Left kidney (tissue), 2 donors: Measurements from ENCODE around the gene SUN1. TPM values are rescaled to one million over a fixed set of nuclear protein-coding genes. Genes with fewer than 3 reads are reported as not detected.
"Not testable (repeated sequence)": the region's sequence is repeated elsewhere in the genome, so short reads cannot be mapped to it uniquely, and the experiment has no call there.

Experiments
- DNase-seq: peaks from one replicate; pipeline ENCODE4 v3.0.0-alpha.2; 2013
- polyA plus RNA-seq: library from polyadenylated mRNA; unstranded; fragments of 120-200 nt; gene quantifications from one replicate; pipeline ENCODE4 v1.2.1, GENCODE V29; 2013; ENCODE audit not compliant: insufficient read length

Gene SUN1
- polyA plus RNA-seq, 1 donor: 163 TPM

- no peak for DNase-seq
Observed at GRCh38 chr7:906776-907157, 74.5 kb downstream of the SUN1 start.

DNA sequence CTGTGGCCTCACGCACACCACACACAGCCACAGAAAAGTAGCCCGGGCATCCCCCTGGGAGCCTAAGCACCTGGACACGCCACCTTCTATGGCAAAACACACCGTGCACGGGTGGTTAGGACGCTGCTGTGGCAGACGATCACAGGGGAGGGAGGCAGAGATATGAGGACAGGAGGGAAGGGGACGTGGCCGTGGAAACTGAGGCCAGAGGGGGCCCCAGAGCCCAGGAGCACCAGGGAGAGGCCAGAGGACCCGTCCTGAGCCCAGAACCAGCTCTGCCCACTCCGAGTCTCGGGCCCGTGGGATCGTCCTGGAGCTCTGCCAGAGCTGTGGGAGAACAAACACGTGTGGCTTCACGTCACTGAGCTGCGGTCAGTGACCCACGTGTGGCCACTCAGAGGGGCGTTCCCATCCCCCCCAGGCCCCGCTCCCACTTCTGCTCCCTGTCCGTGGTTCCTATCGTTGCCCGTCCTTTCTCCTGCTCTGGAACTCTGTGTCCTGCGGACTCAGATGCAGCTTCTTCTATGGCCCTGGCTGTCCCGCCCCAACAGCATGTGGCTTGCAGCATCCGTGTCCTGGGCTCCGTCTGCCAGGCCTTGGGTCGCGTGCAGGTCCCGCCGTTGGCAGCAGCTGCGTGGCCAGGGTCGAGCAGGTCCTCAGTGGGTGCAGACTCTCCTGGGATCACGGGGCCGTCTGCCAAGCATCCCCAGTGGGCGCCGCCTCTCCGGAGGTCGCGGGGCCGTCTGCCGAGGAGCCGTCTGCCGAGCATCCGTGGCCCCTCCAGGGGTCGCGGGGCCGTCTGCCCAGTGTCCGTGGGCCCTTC, 75.1 kb downstream of the SUN1 start:
- no peak for DNase-seq

DNA sequence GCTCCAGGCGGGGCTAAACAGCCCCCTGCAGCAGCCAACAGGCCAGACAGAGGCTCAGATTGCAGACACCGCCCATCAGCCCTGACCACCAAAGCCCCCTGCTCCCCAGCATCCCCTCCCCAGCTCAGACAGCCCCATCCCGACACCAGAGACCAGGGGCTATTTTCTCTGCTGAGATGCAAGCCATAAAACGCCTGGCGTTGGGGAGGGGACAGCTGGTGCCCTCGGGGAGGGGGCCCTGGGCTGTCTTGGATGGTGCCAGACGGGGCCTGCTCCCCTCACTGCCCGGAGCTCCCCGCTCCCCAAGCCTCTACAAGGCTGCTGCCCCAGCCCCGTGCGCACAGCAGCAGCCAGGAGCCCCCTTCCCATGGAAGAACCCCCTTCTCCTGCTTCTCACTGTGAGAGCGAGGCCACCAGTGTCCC, 75.9 kb downstream of the SUN1 start:
- DNase-seq: no peak

- not testable (repeated sequence) for DNase-seq
Observed at GRCh38 chr7:908591-909357, 76.5 kb downstream of the SUN1 start.

GRCh38 chr7:909358-910329, 77.4 kb downstream of the SUN1 start:
- DNase-seq: no peak

DNA sequence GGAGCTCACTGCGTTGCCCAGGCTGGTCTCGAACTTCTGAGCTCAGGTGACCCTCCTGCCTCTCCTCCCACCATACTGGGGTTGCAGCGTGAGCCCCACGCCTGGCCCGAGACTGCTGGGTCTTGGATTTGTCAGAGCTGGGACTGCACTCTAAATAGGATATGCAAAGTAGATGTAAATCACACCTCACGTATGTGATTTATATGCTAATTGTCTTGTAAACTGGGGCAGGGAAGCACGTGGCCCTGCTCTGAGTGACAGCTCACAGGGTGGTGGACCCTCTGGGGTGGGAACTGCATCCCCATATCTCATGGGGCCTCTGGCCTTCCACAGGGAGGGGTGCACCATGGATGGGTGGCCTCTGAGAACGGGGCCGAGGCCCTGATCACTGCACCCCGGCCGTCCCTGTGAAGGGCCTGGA, 78.2 kb downstream of the SUN1 start:
- DNase-seq: no peak

- DNase-seq: no peak
Observed at GRCh38 chr7:910931-911431, 78.7 kb downstream of the SUN1 start.

GRCh38 chr7:911791-912480, 79.7 kb downstream of the SUN1 start:
- DNase-seq: no peak

GRCh38 chr7:913736-914520, 81.7 kb downstream of the SUN1 start:
- no peak for DNase-seq

GRCh38 chr7:914521-915194, 82.4 kb downstream of the SUN1 start:
- DNase-seq: no peak

GRCh38 chr7:915291-916218, 83.3 kb downstream of the SUN1 start:
- DNase-seq: no peak

GRCh38 chr7:916291-916941, 84.1 kb downstream of the SUN1 start:
- no peak for DNase-seq

GRCh38 chr7:917255-918117, 85.2 kb downstream of the SUN1 start:
- no peak for DNase-seq

DNA sequence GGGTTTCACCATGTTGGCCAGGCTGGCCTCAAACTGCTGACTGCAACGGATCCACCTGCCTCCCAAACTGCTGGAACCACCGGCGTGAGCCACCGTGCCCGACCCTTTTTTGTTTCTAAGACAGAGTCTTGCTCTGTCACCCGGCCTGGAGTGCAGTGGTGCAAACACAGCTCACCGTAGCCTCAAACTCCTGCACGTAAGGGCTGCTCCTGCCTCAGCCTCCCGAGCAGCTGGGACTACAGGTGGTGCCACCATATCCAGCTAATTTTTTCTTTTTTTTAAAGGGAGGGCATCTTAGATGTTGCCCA, 85.8 kb downstream of the SUN1 start:
- DNase-seq: no peak

- no peak for DNase-seq
Observed at GRCh38 chr7:918441-919113, 86.3 kb downstream of the SUN1 start.

GRCh38 chr7:919114-919442, 86.8 kb downstream of the SUN1 start:
- no peak for DNase-seq

DNA sequence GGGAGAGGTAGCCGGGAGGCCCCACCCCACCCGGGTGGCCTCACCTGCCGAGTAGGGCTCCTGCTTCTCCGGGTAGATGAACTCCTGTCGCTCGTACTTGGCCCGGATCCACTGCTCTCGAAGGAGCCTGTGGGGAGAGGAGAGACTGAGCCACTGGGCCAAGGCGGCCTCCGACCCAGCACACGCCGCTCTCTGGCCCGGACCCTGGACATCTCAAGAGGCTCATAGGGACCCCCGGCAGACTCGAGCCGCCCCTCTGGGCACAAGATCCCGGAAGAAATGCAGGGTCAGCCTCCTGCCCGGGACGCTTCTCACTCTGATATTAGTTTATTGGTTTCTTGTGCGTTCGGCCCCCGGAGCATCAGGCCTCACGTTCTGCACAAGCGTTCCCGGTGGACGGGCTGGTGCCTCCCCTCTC, 87.7 kb downstream of the SUN1 start:
- DNase-seq: no peak
